H1 (cell line): ENCODE data around the gene P3H1. TPM values are rescaled to one million over a fixed set of nuclear protein-coding genes. Genes with fewer than 3 reads are reported as not detected.

ENCODE experiments used
- CTCF ChIA-PET: fragments of 300-600 bp; sonication (Branson Sonifier 250); formaldehyde crosslinking; loops from one replicate; lab custom pipeline; 2021; ENCODE audit not compliant: partially characterized antibody; lab: Charles Lee
- POLR2A ChIA-PET: fragments of 300-600 bp; sonication (Branson Sonifier 250); formaldehyde crosslinking; loops from one replicate; lab custom pipeline; 2021; ENCODE audit warnings: inconsistent platforms; ENCODE audit not compliant: partially characterized antibody; lab: Charles Lee
- DNase-seq, 2 experiments: peaks; one replicate each; pipeline versions ENCODE4 v3.0.0 to v3.0.0-alpha.2; 2010 to 2022; ENCODE audit warnings: low spot score in 2 of 2, low read depth in 1 of 2, mixed read lengths in 1 of 2
- FAIRE-seq: peaks from 2 replicates; lab custom pipeline; 2011; peaks lifted over from hg19 to GRCh38; lab: Jason Lieb, UNC
- H2AFZ ChIP-seq: 2 replicates; pipeline ENCODE4 v1.8.1; 2012; ENCODE audit warnings: low read length, inconsistent platforms
- H2AK5ac ChIP-seq: 2 replicates; pipeline ENCODE4 v1.6.1; 2013; ENCODE audit warnings: low read depth, low read length
- H2BK120ac ChIP-seq: replicated peaks from 2 replicates; pipeline ENCODE3; 2013; ENCODE audit warnings: low read depth, low read length, inconsistent platforms
- H2BK12ac ChIP-seq: 2 replicates; pipeline ENCODE4 v1.6.1; 2013; ENCODE audit warnings: low read depth, low read length
- H2BK15ac ChIP-seq: 2 replicates; pipeline ENCODE4 v1.6.1; 2013; ENCODE audit warnings: low read length
- H2BK20ac ChIP-seq: 2 replicates; pipeline ENCODE4 v1.6.1; 2013; ENCODE audit warnings: low read length
- H2BK5ac ChIP-seq: 2 replicates; pipeline ENCODE4 v1.6.1; 2013; ENCODE audit warnings: low read depth, low read length
- H3K14ac ChIP-seq: 2 replicates; pipeline ENCODE4 v1.6.1; 2013; ENCODE audit warnings: inconsistent platforms; ENCODE audit not compliant: insufficient read length
- H3K18ac ChIP-seq: 2 replicates; pipeline ENCODE4 v1.6.1; 2013; ENCODE audit warnings: low read length; ENCODE audit errors: extremely low read depth
- H3K23ac ChIP-seq: 2 replicates; pipeline ENCODE4 v1.6.1; 2013; ENCODE audit warnings: inconsistent platforms; ENCODE audit not compliant: insufficient read length
- H3K23me2 ChIP-seq: 2 replicates; pipeline ENCODE4 v1.6.1; 2013; ENCODE audit warnings: low read depth, low read length
- H3K27ac ChIP-seq: 2 replicates; pipeline ENCODE4 v1.6.1; 2011; ENCODE audit warnings: low read depth, low read length, inconsistent platforms
- H3K27me3 ChIP-seq, 4 experiments: replicated peaks in 1 of 4; 1 replicate in 1 of 4; 2 replicates in 3 of 4; pipeline versions ENCODE4 v1.6.1 to v1.8.1; 2011 to 2013; ENCODE audit warnings: low read length in 3 of 4, mild to moderate bottlenecking in 3 of 4, inconsistent platforms in 2 of 4, mixed read lengths in 2 of 4, moderate library complexity in 1 of 4; ENCODE audit not compliant: control insufficient read depth in 3 of 4, insufficient read depth in 3 of 4; ENCODE audit errors: extremely low read depth in 1 of 4
- H3K36me3 ChIP-seq, 4 experiments: 2 replicates each; pipeline versions ENCODE4 v1.6.1 to v1.8.1; 2011 to 2013; ENCODE audit warnings: mild to moderate bottlenecking in 4 of 4, low read length in 3 of 4, moderate library complexity in 2 of 4, control low read depth in 1 of 4, inconsistent platforms in 1 of 4; ENCODE audit not compliant: insufficient read depth in 4 of 4, control insufficient read depth in 2 of 4
- H3K4ac ChIP-seq: replicated peaks from 2 replicates; pipeline ENCODE3; 2013; ENCODE audit warnings: low read length, low read depth, mixed read lengths, inconsistent platforms; ENCODE audit not compliant: insufficient read length
- H3K4me1 ChIP-seq, 4 experiments: replicated peaks in 1 of 4; 1 replicate in 1 of 4; 2 replicates in 3 of 4; pipeline versions ENCODE4 v1.6.1 to v1.8.1; 2011 to 2013; ENCODE audit warnings: low read length in 3 of 4, inconsistent platforms in 2 of 4, mixed read lengths in 1 of 4; ENCODE audit not compliant: insufficient read depth in 4 of 4, control insufficient read depth in 3 of 4
- H3K4me2 ChIP-seq, 2 experiments: 2 replicates each; pipeline versions ENCODE4 v1.6.1 to v1.8.1; 2011 to 2013; ENCODE audit warnings: low read depth in 2 of 2, low read length in 2 of 2, control low read depth in 1 of 2, inconsistent platforms in 1 of 2, mild to moderate bottlenecking in 1 of 2; ENCODE audit not compliant: insufficient read depth in 1 of 2
- H3K4me3 ChIP-seq, 4 experiments: fragments of 200-600, 300-600 bp in 1 of 4; sonication (generic), shearing (Covaris generic), sonication (Bioruptor Twin) in 1 of 4; 2 replicates each; pipeline versions ENCODE4 v1.5.1 to v1.8.1; 2011 to 2016; ENCODE audit warnings: low read length in 4 of 4, low read depth in 3 of 4, control low read depth in 2 of 4, inconsistent platforms in 2 of 4, mild to moderate bottlenecking in 2 of 4, mixed read lengths in 1 of 4, moderate library complexity in 1 of 4; ENCODE audit not compliant: insufficient read depth in 2 of 4; ENCODE audit errors: extremely low read depth in 1 of 4
- H3K56ac ChIP-seq: replicated peaks from 2 replicates; pipeline ENCODE3; 2013; ENCODE audit warnings: low read depth, mild to moderate bottlenecking, mixed read lengths, low read length, inconsistent platforms; ENCODE audit not compliant: insufficient read length
- H3K79me1 ChIP-seq: 2 replicates; pipeline ENCODE4 v1.6.1; 2013; ENCODE audit warnings: low read depth, low read length, control low read depth
- H3K79me2 ChIP-seq, 2 experiments: 2 replicates each; pipeline versions ENCODE4 v1.6.1 to v1.8.1; 2012 to 2013; ENCODE audit warnings: low read length in 2 of 2, mild to moderate bottlenecking in 2 of 2, inconsistent platforms in 1 of 2; ENCODE audit not compliant: insufficient read depth in 2 of 2, control insufficient read depth in 1 of 2
- H3K9ac ChIP-seq, 4 experiments: replicated peaks in 1 of 4; 1 replicate in 1 of 4; 2 replicates in 3 of 4; pipeline versions ENCODE4 v1.6.1 to v1.8.1; 2011 to 2013; ENCODE audit warnings: low read depth in 3 of 4, low read length in 3 of 4, control low read depth in 2 of 4, mild to moderate bottlenecking in 2 of 4, moderate library complexity in 2 of 4, inconsistent platforms in 1 of 4; ENCODE audit errors: extremely low read depth in 1 of 4
- H3K9me3 ChIP-seq, 2 experiments: 2 replicates each; pipeline versions ENCODE4 v1.6.1 to v1.8.1; 2012 to 2013; ENCODE audit warnings: mild to moderate bottlenecking in 2 of 2, moderate library complexity in 2 of 2, control low read depth in 1 of 2, inconsistent platforms in 1 of 2, low read depth in 1 of 2, low read length in 1 of 2, mixed read lengths in 1 of 2; ENCODE audit not compliant: insufficient read depth in 2 of 2
- H4K20me1 ChIP-seq, 2 experiments: replicated peaks in 1 of 2; 2 replicates each; pipeline versions ENCODE3 to v1.8.1; 2011 to 2013; ENCODE audit warnings: inconsistent platforms in 2 of 2, low read length in 2 of 2, mild to moderate bottlenecking in 1 of 2; ENCODE audit not compliant: insufficient read depth in 2 of 2, control insufficient read depth in 1 of 2
- H4K5ac ChIP-seq: 2 replicates; pipeline ENCODE4 v1.6.1; 2013; ENCODE audit warnings: low read length, low read depth, mixed read lengths, inconsistent platforms; ENCODE audit not compliant: insufficient read length
- H4K8ac ChIP-seq: 2 replicates; pipeline ENCODE4 v1.8.0; 2013; ENCODE audit warnings: mild to moderate bottlenecking, moderate library complexity, low read length, inconsistent platforms; ENCODE audit not compliant: insufficient read depth; ENCODE audit errors: extremely low read depth
- H4K91ac ChIP-seq: replicated peaks from 2 replicates; pipeline ENCODE3; 2013; ENCODE audit warnings: low read length, mixed read lengths, inconsistent platforms; ENCODE audit not compliant: insufficient read length
- ASH2L ChIP-seq: fragments of 200-600, 300-600 bp; sonication (generic); IDR thresholded peaks from one replicate; pipeline ENCODE4 v1.7.1; 2017; ENCODE audit warnings: low read length
- ATF3 ChIP-seq: IDR thresholded peaks from 2 replicates; pipeline ENCODE4 v1.6.1; 2011; ENCODE audit warnings: low read depth, mild to moderate bottlenecking, low read length; ENCODE audit not compliant: insufficient read depth
- BRCA1 ChIP-seq: IDR thresholded peaks from 2 replicates; pipeline ENCODE4 v1.6.1; 2012; ENCODE audit warnings: low read depth, low read length, improper control_type of control experiment
- CBX5 ChIP-seq: fragments of 300-800, 300-1000 bp; sonication (generic); IDR thresholded peaks from 2 replicates; pipeline ENCODE4 v1.7.1; 2016; ENCODE audit warnings: antibody characterized with exemption, low read length, low read depth
- CREB1 ChIP-seq: IDR thresholded peaks from 2 replicates; pipeline ENCODE4 v1.6.1; 2012; ENCODE audit warnings: inconsistent platforms
- CTBP2 ChIP-seq: IDR thresholded peaks from 2 replicates; pipeline ENCODE4 v1.7.0; 2011; ENCODE audit warnings: borderline replicate concordance, mild to moderate bottlenecking, moderate library complexity, mixed read lengths, low read length; ENCODE audit not compliant: insufficient read depth, insufficient read length
- HDAC6 ChIP-seq: IDR thresholded peaks from one replicate; pipeline ENCODE4 v1.7.1; 2012; ENCODE audit warnings: low read depth, mild to moderate bottlenecking, inconsistent platforms, low read length, moderate library complexity
- KDM5A ChIP-seq: fragments of 200-600 bp; IDR thresholded peaks from 2 replicates; pipeline ENCODE4 v1.7.1; 2012; ENCODE audit warnings: mild to moderate bottlenecking, low read length, inconsistent platforms, mixed read lengths
- MAFK ChIP-seq: IDR thresholded peaks from 2 replicates; pipeline ENCODE4 v1.6.1; 2012; ENCODE audit warnings: low read depth, mild to moderate bottlenecking, improper control_type of control experiment, low read length
- NANOG ChIP-seq: IDR thresholded peaks from 2 replicates; pipeline ENCODE4 v1.6.1; 2011; ENCODE audit warnings: low read length, low read depth, mild to moderate bottlenecking, inconsistent platforms; ENCODE audit not compliant: insufficient read depth, poor library complexity, severe bottlenecking
- NRF1 ChIP-seq: IDR thresholded peaks from 2 replicates; pipeline ENCODE4 v1.6.1; 2011; ENCODE audit warnings: mild to moderate bottlenecking, low read depth, low read length, improper control_type of control experiment
- POLR2A ChIP-seq, 2 experiments: IDR thresholded peaks; 1 replicate in 1 of 2; 2 replicates in 1 of 2; pipeline ENCODE4 v1.6.1; 2011; ENCODE audit warnings: low read depth in 2 of 2, low read length in 2 of 2, mild to moderate bottlenecking in 2 of 2; ENCODE audit errors: control extremely low read depth in 1 of 2
- POLR2AphosphoS5 ChIP-seq: IDR thresholded peaks from 2 replicates; pipeline ENCODE4 v1.6.1; 2011; ENCODE audit warnings: low read depth, low read length
- TBP ChIP-seq: IDR thresholded peaks from 2 replicates; pipeline ENCODE4 v1.6.1; 2011; ENCODE audit warnings: low read depth, low read length, improper control_type of control experiment
- TEAD4 ChIP-seq: IDR thresholded peaks from 2 replicates; pipeline ENCODE4 v1.6.1; 2012; ENCODE audit warnings: low read depth, low read length, inconsistent platforms, mixed read lengths
- WGBS, 2 experiments: shearing (Covaris generic) in 1 of 2; methylation state at CpG; one replicate each; pipeline versions ENCODE4 v1.1.6 to v1.1.7; 2013 to 2015; ENCODE audit warnings: low lambda C conversion rate in 2 of 2, mixed read lengths in 2 of 2, inconsistent platforms in 1 of 2, low coverage in 1 of 2, missing lambda C conversion rate in 1 of 2; ENCODE audit not compliant: insufficient replicate concordance in 2 of 2, insufficient coverage in 1 of 2, insufficient read length in 1 of 2; ENCODE audit errors: extremely low coverage in 1 of 2, missing lambda C conversion rate in 1 of 2; 5-methylcytosine and 5-hydroxymethylcytosine counted together
- polyA plus RNA-seq, 7 experiments: library from polyadenylated mRNA; depleted of rRNA in 3 of 7; stranded (reverse) in 5 of 7; unstranded in 2 of 7; fragments of >200 nt in 5 of 7; fragments of 200-250 nt in 2 of 7; gene quantifications; 1 replicate in 5 of 7; 2 replicates in 1 of 7; 4 replicates in 1 of 7; pipeline versions ENCODE4 v1.2.1 to v1.2.3, GENCODE V29; 2011 to 2013; ENCODE audit warnings: missing spikeins in 2 of 7, mixed read lengths in 2 of 7
- total RNA-seq: library from RNA; stranded (reverse); fragmentation: NEBNext Ultra II Directional; extraction: Animal tissue kit (Norgen Biotek cat#: 25700); gene quantifications from 2 replicates; pipeline ENCODE4 v1.2.1, GENCODE V29; 2021

P3H1 gene
- total and polyA plus RNA-seq, 2 of the 8 experiments (the other 6 are each of a cell fraction or from before 2014, with no cell fraction given): 58.4 to 87.5 TPM

- Histone ChIP-seq H3K4ac (no peak overlapping the region), H4K20me1 (no peaks in the 10 kb centered on the region), H3K14ac (no peak overlapping the region), H4K91ac (no peak overlapping the region), H2AFZ (no peak overlapping the region), H3K27ac (no peak overlapping the region), H3K23ac (no peak overlapping the region), H4K8ac (no peak overlapping the region), H3K18ac (no peak overlapping the region), H2BK12ac (no peak overlapping the region), H3K36me3 (no peaks in the 10 kb centered on the region), H2AK5ac (no peak overlapping the region), H3K23me2 (no peaks in the 10 kb centered on the region), H3K56ac (no peak overlapping the region), H2BK120ac (no peak overlapping the region), H3K27me3 (no peaks in the 10 kb centered on the region), H3K4me1 (no peaks in the 10 kb centered on the region), H3K9me3 (no peaks in the 10 kb centered on the region), H2BK15ac (no peak overlapping the region), H2BK20ac (no peak overlapping the region), H3K79me1 (no peaks in the 10 kb centered on the region), H2BK5ac (no peak overlapping the region), H4K5ac (no peak overlapping the region), H3K79me2 (no peaks in the 10 kb centered on the region), H3K4me3 (no peak overlapping the region), H3K9ac (no peak overlapping the region), H3K4me2 (no peak overlapping the region)
- ChIA-PET CTCF (interaction anchor here (0.7 kb wide), 1 partner anchor 1830 kb away, joined by 3 read pairs; no protein-coding TSS in a partner anchor), POLR2A (no interaction called here)
- WGBS, 2 experiments: 96% methylated on average over 3 of the region's 3 CpGs; no CpG with 5 or more reads in 1 of the 2 experiments
- DNase-seq (no peak), FAIRE-seq (no peak)
- TF ChIP-seq MAFK (no peak), TEAD4 (no peak), POLR2A (IDR thresholded peaks at IDR 0.05; ENCODE audit: control extremely low read depth in 1 of 2, low read depth in 2 of 2, low read length in 2 of 2) (no peak), POLR2AphosphoS5 (no peak), BRCA1 (no peak), HDAC6 (no peak), CBX5 (no peak), CREB1 (no peak), NRF1 (no peak), ATF3 (no peak), KDM5A (no peak), TBP (no peak), NANOG (no peak), ASH2L (no peak), CTBP2 (no peak)
Measured at GRCh38 chr1:42721926-42722325, 44.9 kb downstream of the P3H1 start.
